ENCODE measurements around the gene MAB21L1. TPM values are rescaled to one million over a fixed set of nuclear protein-coding genes. Genes with fewer than 3 reads are reported as not detected.

MAB21L1 gene
- total and polyA plus RNA-seq, 12 donors, result 0.06 to 7.0 (median 2.3) TPM; not detected in 1

DNA sequence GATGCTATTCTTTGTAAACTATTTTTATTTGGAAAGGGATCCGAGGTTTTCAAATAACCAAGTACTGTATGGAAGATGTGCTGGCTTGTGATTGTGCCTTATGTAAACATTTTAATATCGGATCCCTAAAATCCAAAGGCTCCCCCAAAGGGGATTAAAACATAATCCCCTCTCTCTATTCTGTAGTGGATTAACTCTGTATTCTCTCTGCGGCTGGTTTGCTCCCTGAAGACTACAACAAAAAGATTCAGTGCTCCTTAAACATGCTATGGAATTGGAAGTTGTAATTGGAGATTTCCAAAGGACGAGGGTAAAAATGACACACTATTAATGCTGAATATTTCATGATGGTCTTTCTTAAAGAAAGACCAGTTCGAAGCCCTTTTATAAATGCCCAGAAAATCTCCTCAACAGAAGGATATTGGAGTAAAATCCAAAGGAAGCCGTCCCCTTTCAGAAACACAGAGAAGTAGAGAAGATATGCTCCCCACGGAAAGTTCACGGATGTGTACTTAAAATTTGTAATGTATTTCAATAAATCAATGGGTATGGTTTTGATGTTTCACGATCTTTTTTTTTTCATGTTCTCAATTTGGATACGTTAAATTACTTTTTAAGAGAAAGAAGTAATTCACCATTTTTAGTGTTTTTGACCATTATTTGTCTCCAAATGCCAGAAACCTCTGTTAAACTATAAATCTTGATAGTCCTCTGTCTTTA lies 6.5 kb downstream of the MAB21L1 start:
- intact Hi-C loops (cut with DNase I), result no loop called here
- Histone ChIP-seq H3K27me3 (no peaks in the 10 kb centered on the region), H3K27ac (peak overlapping the region in 1 of 5 donors; percentile 62), H3K36me3 (replicated peaks in 1 of 2) (no peaks in the 10 kb centered on the region), H3K9me3 (replicated peaks in 1 of 3) (no peaks in the 10 kb centered on the region), H3K4me1 (replicated peaks in 1 of 2) (no peaks in the 10 kb centered on the region), H3K4me3 (peak overlapping the region in 2 of 4 donors; percentile 11 to 54)
- DNase-seq, result no peak
- TF ChIP-seq POLR2A (IDR thresholded peaks at IDR 0.05) (no peak), CTCF (IDR thresholded peaks at IDR 0.05) (no peak)
- 69 to 81% (median 76%) methylated on average over 10 of the region's 10 CpGs for WGBS, 4 donors

- Histone ChIP-seq H3K36me3 (replicated peaks in 1 of 2) (no peaks in the 10 kb centered on the region), H3K27ac (no peak overlapping the region), H3K27me3 (no peaks in the 10 kb centered on the region), H3K4me1 (replicated peaks in 1 of 2) (no peaks in the 10 kb centered on the region), H3K9me3 (replicated peaks in 1 of 3) (no peaks in the 10 kb centered on the region), H3K4me3 (no peak overlapping the region)
- no peak for DNase-seq
- intact Hi-C loops (cut with DNase I), result no loop called here
- TF ChIP-seq CTCF (IDR thresholded peaks at IDR 0.05), result no peak
- TF ChIP-seq POLR2A (IDR thresholded peaks at IDR 0.05), result no peak
- 92 to 100% (median 94%) methylated on average over 1 of the region's 1 CpG for WGBS, 4 donors
Measured at GRCh38 chr13:35468195-35468594, 8.3 kb downstream of the MAB21L1 start.

DNA sequence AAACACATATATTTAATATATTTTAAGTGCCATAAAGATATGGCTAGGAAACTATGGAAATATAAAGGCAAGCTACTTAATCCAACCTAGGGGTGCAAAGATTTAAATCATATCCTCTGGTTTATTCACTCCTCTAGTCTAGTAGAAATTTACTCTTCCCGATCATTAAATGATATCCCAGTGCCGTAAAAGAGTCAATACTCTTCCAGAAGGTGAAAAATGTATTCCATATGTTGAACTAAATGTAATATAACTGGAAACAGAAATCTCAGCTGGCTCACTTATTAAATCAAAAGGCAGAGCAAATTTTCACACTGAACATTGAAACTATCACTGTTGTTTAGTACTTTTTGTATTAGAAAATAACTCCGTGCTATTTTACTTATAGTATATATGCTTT lies 11.1 kb downstream of the MAB21L1 start:
- H3K4me3 ChIP-seq, result no peak overlapping the region
- H3K4me1 ChIP-seq (replicated peaks in 1 of 2), result no peaks in the 10 kb centered on the region
- WGBS, 4 donors, result 89 to 96% (median 95%) methylated on average over 3 of the region's 3 CpGs
- no peak for TF ChIP-seq CTCF (IDR thresholded peaks at IDR 0.05)
- no peak for TF ChIP-seq POLR2A (IDR thresholded peaks at IDR 0.05)
- H3K36me3 ChIP-seq (replicated peaks in 1 of 2), result no peaks in the 10 kb centered on the region
- no peaks in the 10 kb centered on the region for H3K27me3 ChIP-seq
- intact Hi-C loops (cut with DNase I), result no loop called here
- H3K9me3 ChIP-seq (replicated peaks in 1 of 3), result no peaks in the 10 kb centered on the region
- DNase-seq, result no peak
- H3K27ac ChIP-seq, result no peak overlapping the region

- no peaks in the 10 kb centered on the region for H3K9me3 ChIP-seq (replicated peaks in 1 of 3)
- 92 to 100% (median 97%) methylated on average over 2 of the region's 2 CpGs for WGBS, 4 donors
- H3K4me3 ChIP-seq, result no peak overlapping the region
- intact Hi-C loops (cut with DNase I), result no loop called here
- no peaks in the 10 kb centered on the region for H3K27me3 ChIP-seq
- DNase-seq, result no peak
- H3K4me1 ChIP-seq (replicated peaks in 1 of 2), result no peaks in the 10 kb centered on the region
- no peaks in the 10 kb centered on the region for H3K36me3 ChIP-seq (replicated peaks in 1 of 2)
- TF ChIP-seq POLR2A (IDR thresholded peaks at IDR 0.05), result no peak
- H3K27ac ChIP-seq, result no peak overlapping the region
Measured at GRCh38 chr13:35460061-35460460, 16.4 kb downstream of the MAB21L1 start.

- Histone ChIP-seq H3K27me3 (no peaks in the 10 kb centered on the region), H3K9me3 (replicated peaks in 1 of 3) (no peaks in the 10 kb centered on the region), H3K4me3 (no peak overlapping the region), H3K4me1 (replicated peaks in 1 of 2) (no peaks in the 10 kb centered on the region), H3K36me3 (replicated peaks in 1 of 2) (no peaks in the 10 kb centered on the region), H3K27ac (no peak overlapping the region)
- WGBS, 4 donors, result 96 to 99% (median 97%) methylated on average over 3 of the region's 3 CpGs
- TF ChIP-seq POLR2A (IDR thresholded peaks at IDR 0.05), result no peak
- no peak for TF ChIP-seq CTCF (IDR thresholded peaks at IDR 0.05)
- intact Hi-C loops (cut with DNase I), result no loop called here
- no peak for DNase-seq
Measured at GRCh38 chr13:35457258-35457657, 19.2 kb downstream of the MAB21L1 start.

Measured in adrenal gland (tissue), 12 donors.